ENCODE measurements around the gene CLP1.
"Not testable (repeated sequence)": the region's sequence is repeated elsewhere in the genome, so short reads cannot be mapped to it uniquely, and the experiment has no call there.

Gene CLP1

GRCh38 chr11:57667117-57667735 is 9.7 kb downstream of the CLP1 start:
- DNase-seq (ENCODE audit: low read depth) = peak; percentile 85

GRCh38 chr11:57667736-57668433 is 10.3 kb downstream of the CLP1 start, which contains the start of gene ZDHHC5:
TSS of gene ZDHHC5 (plus strand) at chr11:57668114. CDS start at chr11:57673091, 4,977 bp downstream.
- peak; percentile 99 for DNase-seq (ENCODE audit: low read depth)

- no peak for DNase-seq (ENCODE audit: low read depth)
Measured at GRCh38 chr11:57668434-57668782, 10.8 kb downstream of the CLP1 start.

- DNase-seq (ENCODE audit: low read depth) = no peak
Measured at GRCh38 chr11:57674251-57674650, 16.7 kb downstream of the CLP1 start.

- no peak for DNase-seq (ENCODE audit: low read depth)
Measured at GRCh38 chr11:57675176-57675941, 17.8 kb downstream of the CLP1 start.

- DNase-seq (ENCODE audit: low read depth) = no peak
Measured at GRCh38 chr11:57679396-57679795, 21.8 kb downstream of the CLP1 start.

- no peak for DNase-seq (ENCODE audit: low read depth)
Measured at GRCh38 chr11:57680552-57680874, 23.0 kb downstream of the CLP1 start.

- DNase-seq (ENCODE audit: low read depth) = no peak
Measured at GRCh38 chr11:57681168-57681567, 23.6 kb downstream of the CLP1 start.

- DNase-seq (ENCODE audit: low read depth) = not testable (repeated sequence)
Measured at GRCh38 chr11:57690474-57690873, 32.9 kb downstream of the CLP1 start.

- DNase-seq (ENCODE audit: low read depth) = no peak
Measured at GRCh38 chr11:57698843-57699365, 41.3 kb downstream of the CLP1 start.

GRCh38 chr11:57699813-57700212 is 42.3 kb downstream of the CLP1 start:
- no peak for DNase-seq (ENCODE audit: low read depth)

GRCh38 chr11:57700425-57700824 is 42.9 kb downstream of the CLP1 start:
- DNase-seq (ENCODE audit: low read depth) = no peak

- no peak for DNase-seq (ENCODE audit: low read depth)
Measured at GRCh38 chr11:57703341-57703740, 45.8 kb downstream of the CLP1 start.

- DNase-seq (ENCODE audit: low read depth) = no peak
Measured at GRCh38 chr11:57704932-57705331, 47.4 kb downstream of the CLP1 start.

- not testable (repeated sequence) for DNase-seq (ENCODE audit: low read depth)
Measured at GRCh38 chr11:57705432-57705831, 47.9 kb downstream of the CLP1 start.

GRCh38 chr11:57709802-57710367 is 52.3 kb downstream of the CLP1 start:
- no peak for DNase-seq (ENCODE audit: low read depth)
